Activated CD8-positive, alpha-beta T cell treated with anti-CD3 and anti-CD28 coated beads for 36 hours (primary cell): ENCODE results near the gene PPP6R2. TPM values are rescaled to one million over a fixed set of nuclear protein-coding genes. Genes with fewer than 3 reads are reported as not detected.
A peak's percentile ranks its signal among the peaks of the same experiment; 100 is the strongest.

Experiments
- ATAC-seq: fragments of 200-7000 bp; cut with Tn5 transposase; one replicate; pipeline ENCODE4 v1.10.0; 2021; ENCODE audit warnings: mild to moderate bottlenecking, moderate library complexity
- CTCF ChIA-PET: fragments of 350-600 bp; sonication (Branson Sonifier 250); formaldehyde crosslinking; loops from one replicate; lab custom pipeline; 2021; ENCODE audit warnings: antibody characterized with exemption; lab: Charles Lee
- POLR2A ChIA-PET: fragments of 350-600 bp; sonication (Branson Sonifier 250); formaldehyde crosslinking; loops from one replicate; lab custom pipeline; 2021; ENCODE audit warnings: antibody characterized with exemption; lab: Charles Lee
- DNase-seq: peaks from one replicate; pipeline ENCODE4 v3.0.0-alpha.2; 2020
- H3K27ac Mint-ChIP-seq: one replicate; pipeline ENCODE4 v1.8.0; 2021; ENCODE audit warnings: mild to moderate bottlenecking, mixed read lengths
- H3K27me3 Mint-ChIP-seq: one replicate; pipeline ENCODE4 v1.8.0; 2021; ENCODE audit warnings: mixed read lengths
- H3K36me3 Mint-ChIP-seq: one replicate; pipeline ENCODE4 v1.8.0; 2021; ENCODE audit warnings: low read depth, mixed read lengths
- H3K4me1 Mint-ChIP-seq: one replicate; pipeline ENCODE4 v1.8.0; 2021; ENCODE audit warnings: low read depth, mixed read lengths
- H3K4me3 Mint-ChIP-seq: one replicate; pipeline ENCODE4 v1.8.0; 2021; ENCODE audit warnings: mild to moderate bottlenecking, moderate library complexity, mixed read lengths
- H3K9me3 Mint-ChIP-seq: one replicate; pipeline ENCODE4 v1.8.0; 2021; ENCODE audit warnings: mixed read lengths
- CTCF ChIP-seq: fragments of 200-600 bp; IDR thresholded peaks from one replicate; pipeline ENCODE4 v1.8.0; 2022; ENCODE audit warnings: antibody characterized with exemption, mild to moderate bottlenecking
- intact Hi-C: fragments of 100-400 bp; cut with micrococcal nuclease; formaldehyde crosslinking; loops from one replicate; pipeline ENCODE4 v1.10.0; 2022
- total RNA-seq, 2 experiments: library from RNA; stranded (reverse); gene quantifications; one replicate each; pipeline ENCODE4 v1.2.3, GENCODE V29; 2021

PPP6R2 gene
- total RNA-seq, 2 experiments from 2014 or later = 44.2 to 44.3 TPM

DNA sequence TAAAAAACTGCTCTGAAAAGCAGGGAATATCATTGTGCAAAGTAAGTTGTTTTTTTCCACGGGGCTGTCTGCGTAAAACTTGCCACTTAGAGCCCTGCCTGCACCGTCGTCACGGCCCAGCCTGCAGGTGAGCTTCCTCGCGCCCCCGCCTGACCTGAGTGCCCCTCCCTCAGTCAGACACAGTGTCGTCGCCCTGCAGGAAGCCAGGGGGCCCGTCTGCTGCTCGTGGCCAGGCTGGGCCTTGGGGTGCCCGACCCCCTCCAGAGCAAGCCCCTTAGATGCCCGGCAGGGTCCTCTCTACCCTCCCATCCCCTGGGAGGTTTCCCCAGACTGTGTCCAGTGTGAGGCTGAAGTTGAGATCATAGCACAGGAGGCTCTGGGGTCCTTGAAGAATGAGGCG, 100.1 kb downstream of the PPP6R2 start:
- no peak for TF ChIP-seq CTCF
- Mint-ChIP-seq H3K36me3 (peaks cover 16% of the 10 kb centered on the region), H3K27me3 (no peaks in the 10 kb centered on the region), H3K4me3 (no peak overlapping the region), H3K9me3 (no peaks in the 10 kb centered on the region), H3K27ac (peak overlapping the region; percentile 84), H3K4me1 (peaks cover 26% of the 10 kb centered on the region)
- ChIA-PET POLR2A (interaction anchor here (0.9 to 1.6 kb wide), 3 partner anchors 23 to 82 kb away, joined by 3 to 5 read pairs (median 3); partner anchors contain the start of gene SCO2), CTCF (no interaction called here)
- intact Hi-C loops = no loop called here
- no peak for ATAC-seq
- DNase-seq = no peak

- no peak for TF ChIP-seq CTCF
- H3K27ac Mint-ChIP-seq = peak overlapping the region; percentile 91
- ATAC-seq (no peak), DNase-seq (no peak)
- peaks cover 26% of the 10 kb centered on the region for H3K4me1 Mint-ChIP-seq
- intact Hi-C loops = no loop called here
- H3K9me3 Mint-ChIP-seq = no peaks in the 10 kb centered on the region
- H3K4me3 Mint-ChIP-seq = no peak overlapping the region
- no peaks in the 10 kb centered on the region for H3K27me3 Mint-ChIP-seq
- POLR2A ChIA-PET = interaction anchor here (0.7 to 1.6 kb wide), 6 partner anchors 22 to 82 kb away, joined by 3 to 5 read pairs (median 3); partner anchors contain the start of gene SCO2
- CTCF ChIA-PET = interaction anchor here (1.6 to 1.7 kb wide), 2 partner anchors 14 to 54 kb away, joined by 3 to 5 read pairs; no protein-coding TSS in a partner anchor
- H3K36me3 Mint-ChIP-seq = peaks cover 21% of the 10 kb centered on the region
Observed at GRCh38 chr22:50443801-50444625, 100.9 kb downstream of the PPP6R2 start.

GRCh38 chr22:50444663-50445062, 101.5 kb downstream of the PPP6R2 start:
- peaks cover 28% of the 10 kb centered on the region for H3K4me1 Mint-ChIP-seq
- H3K9me3 Mint-ChIP-seq = no peaks in the 10 kb centered on the region
- ChIA-PET CTCF (interaction anchor here (0.8 to 1.7 kb wide), 5 partner anchors 14 to 81 kb away, joined by 3 to 5 read pairs (median 5); partner anchors contain the start of gene SCO2), POLR2A (interaction anchor here (1.0 to 1.6 kb wide), 5 partner anchors 22 to 81 kb away, joined by 3 to 5 read pairs (median 3); partner anchors contain the start of gene SCO2)
- H3K4me3 Mint-ChIP-seq = no peak overlapping the region
- DNase-seq (no peak), ATAC-seq (no peak)
- H3K27ac Mint-ChIP-seq = peak overlapping the region; percentile 91
- intact Hi-C loops = no loop called here
- TF ChIP-seq CTCF = no peak
- H3K27me3 Mint-ChIP-seq = no peaks in the 10 kb centered on the region
- peaks cover 22% of the 10 kb centered on the region for H3K36me3 Mint-ChIP-seq

DNA sequence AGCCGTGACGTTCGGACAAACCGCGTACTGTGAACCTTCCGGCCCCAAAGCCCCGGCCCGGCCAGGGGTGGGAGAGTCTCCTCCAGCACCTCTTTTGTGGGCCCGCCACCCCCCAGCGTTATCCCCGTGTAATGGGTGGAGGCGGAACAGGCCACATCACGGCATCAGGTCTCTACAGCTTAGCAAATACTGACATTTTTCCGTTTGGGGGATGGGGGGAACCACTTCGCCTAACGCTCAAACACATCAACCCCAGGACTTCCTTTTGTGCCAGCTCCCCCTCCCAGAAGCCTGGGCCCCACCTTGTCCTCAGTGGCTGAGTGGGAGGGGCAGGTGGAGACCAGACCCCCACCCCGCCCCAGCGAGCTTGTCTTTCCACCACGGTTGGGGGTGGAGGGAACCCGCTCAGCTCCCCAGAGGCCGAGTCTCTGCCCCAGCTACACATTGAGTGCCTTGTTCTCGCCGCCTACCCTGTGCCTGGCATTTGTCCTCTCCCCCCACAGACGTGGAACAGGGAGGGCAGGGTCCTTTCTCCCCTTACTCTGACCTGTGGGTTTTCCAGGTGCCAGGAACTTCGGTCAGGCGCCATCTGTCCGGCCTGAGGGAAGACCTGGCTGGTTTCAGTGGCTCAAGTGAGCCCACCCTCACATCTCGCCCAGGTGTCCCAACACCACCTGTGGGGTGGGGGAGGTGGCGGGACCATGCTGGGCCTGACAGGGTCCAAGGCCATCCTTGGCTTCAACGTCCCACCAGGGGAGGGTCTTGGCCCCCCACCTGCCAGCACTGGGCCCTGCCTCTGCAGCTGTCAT, 102.1 kb downstream of the PPP6R2 start:
- Mint-ChIP-seq H3K9me3 (no peaks in the 10 kb centered on the region), H3K27ac (peak overlapping the region; percentile 91), H3K4me1 (peaks cover 28% of the 10 kb centered on the region), H3K4me3 (no peak overlapping the region), H3K36me3 (peaks cover 25% of the 10 kb centered on the region), H3K27me3 (no peaks in the 10 kb centered on the region)
- ChIA-PET CTCF (interaction anchor here (0.8 to 1.7 kb wide), 5 partner anchors 15 to 80 kb away, joined by 3 to 5 read pairs (median 5); partner anchors contain the start of gene SCO2), POLR2A (interaction anchor here (1.0 to 1.5 kb wide), 2 partner anchors 21 to 53 kb away, joined by 3 to 4 read pairs; no protein-coding TSS in a partner anchor)
- intact Hi-C loops = no loop called here
- TF ChIP-seq CTCF = no peak
- peak; percentile 71 for ATAC-seq
- peak; percentile 72 for DNase-seq
